Suprapubic skin (tissue), 3 donors: ENCODE results near the gene ALCAM.

Experiments
- EP300 ChIP-seq: sonication (generic); formaldehyde crosslinking; IDR thresholded peaks from one replicate; pipeline ENCODE4 v1.6.1; 2017; ENCODE audit warnings: antibody characterized with exemption
- POLR2A ChIP-seq, 2 donors: fragments of 450-650 bp; IDR thresholded peaks; one replicate each; pipeline ENCODE4 v1.6.1; 2017; ENCODE audit warnings: antibody characterized with exemption in 2 of 2, mild to moderate bottlenecking in 2 of 2, moderate library complexity in 2 of 2
- TF ChIP-seq, protein P1 (sequence below), 2 donors: fragments of 200-600 bp in 1 of 2; fragments of 450-650 bp in 1 of 2; sonication (generic) in 1 of 2; IDR thresholded peaks; one replicate each; pipeline ENCODE4 v1.5.1; 2016 to 2019; ENCODE audit warnings: antibody characterized with exemption in 2 of 2, mild to moderate bottlenecking in 1 of 2, moderate library complexity in 1 of 2

DNA sequence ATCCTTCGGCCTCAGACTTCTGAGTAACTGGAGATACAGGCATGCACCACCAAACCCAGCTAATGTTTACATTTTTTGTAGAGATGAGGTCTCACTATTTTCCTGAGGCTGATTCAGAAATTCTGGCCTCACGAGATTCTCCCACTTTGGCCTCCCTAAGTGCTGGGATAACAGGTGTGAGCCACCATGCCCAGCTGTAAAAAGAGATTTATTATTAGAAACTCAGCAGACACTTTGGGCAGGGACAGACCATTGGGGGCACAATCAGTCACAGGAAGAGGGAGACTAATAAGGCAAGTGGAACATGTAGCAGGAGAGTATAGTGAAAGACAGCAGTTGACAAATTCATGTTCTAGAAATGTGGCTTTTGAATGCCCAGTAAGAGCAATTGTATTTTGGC lies 252.9 kb downstream of the ALCAM start:
- TF ChIP-seq, protein P1, sequence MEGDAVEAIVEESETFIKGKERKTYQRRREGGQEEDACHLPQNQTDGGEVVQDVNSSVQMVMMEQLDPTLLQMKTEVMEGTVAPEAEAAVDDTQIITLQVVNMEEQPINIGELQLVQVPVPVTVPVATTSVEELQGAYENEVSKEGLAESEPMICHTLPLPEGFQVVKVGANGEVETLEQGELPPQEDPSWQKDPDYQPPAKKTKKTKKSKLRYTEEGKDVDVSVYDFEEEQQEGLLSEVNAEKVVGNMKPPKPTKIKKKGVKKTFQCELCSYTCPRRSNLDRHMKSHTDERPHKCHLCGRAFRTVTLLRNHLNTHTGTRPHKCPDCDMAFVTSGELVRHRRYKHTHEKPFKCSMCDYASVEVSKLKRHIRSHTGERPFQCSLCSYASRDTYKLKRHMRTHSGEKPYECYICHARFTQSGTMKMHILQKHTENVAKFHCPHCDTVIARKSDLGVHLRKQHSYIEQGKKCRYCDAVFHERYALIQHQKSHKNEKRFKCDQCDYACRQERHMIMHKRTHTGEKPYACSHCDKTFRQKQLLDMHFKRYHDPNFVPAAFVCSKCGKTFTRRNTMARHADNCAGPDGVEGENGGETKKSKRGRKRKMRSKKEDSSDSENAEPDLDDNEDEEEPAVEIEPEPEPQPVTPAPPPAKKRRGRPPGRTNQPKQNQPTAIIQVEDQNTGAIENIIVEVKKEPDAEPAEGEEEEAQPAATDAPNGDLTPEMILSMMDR (IDR thresholded peaks at IDR 0.05): no peak
- TF ChIP-seq POLR2A (IDR thresholded peaks at IDR 0.05) (no peak), EP300 (no peak)
